ENCODE results near the gene AP2A2.
"Not testable (repeated sequence)": the region's sequence is repeated elsewhere in the genome, so short reads cannot be mapped to it uniquely, and the experiment has no call there.

Gene AP2A2

DNA sequence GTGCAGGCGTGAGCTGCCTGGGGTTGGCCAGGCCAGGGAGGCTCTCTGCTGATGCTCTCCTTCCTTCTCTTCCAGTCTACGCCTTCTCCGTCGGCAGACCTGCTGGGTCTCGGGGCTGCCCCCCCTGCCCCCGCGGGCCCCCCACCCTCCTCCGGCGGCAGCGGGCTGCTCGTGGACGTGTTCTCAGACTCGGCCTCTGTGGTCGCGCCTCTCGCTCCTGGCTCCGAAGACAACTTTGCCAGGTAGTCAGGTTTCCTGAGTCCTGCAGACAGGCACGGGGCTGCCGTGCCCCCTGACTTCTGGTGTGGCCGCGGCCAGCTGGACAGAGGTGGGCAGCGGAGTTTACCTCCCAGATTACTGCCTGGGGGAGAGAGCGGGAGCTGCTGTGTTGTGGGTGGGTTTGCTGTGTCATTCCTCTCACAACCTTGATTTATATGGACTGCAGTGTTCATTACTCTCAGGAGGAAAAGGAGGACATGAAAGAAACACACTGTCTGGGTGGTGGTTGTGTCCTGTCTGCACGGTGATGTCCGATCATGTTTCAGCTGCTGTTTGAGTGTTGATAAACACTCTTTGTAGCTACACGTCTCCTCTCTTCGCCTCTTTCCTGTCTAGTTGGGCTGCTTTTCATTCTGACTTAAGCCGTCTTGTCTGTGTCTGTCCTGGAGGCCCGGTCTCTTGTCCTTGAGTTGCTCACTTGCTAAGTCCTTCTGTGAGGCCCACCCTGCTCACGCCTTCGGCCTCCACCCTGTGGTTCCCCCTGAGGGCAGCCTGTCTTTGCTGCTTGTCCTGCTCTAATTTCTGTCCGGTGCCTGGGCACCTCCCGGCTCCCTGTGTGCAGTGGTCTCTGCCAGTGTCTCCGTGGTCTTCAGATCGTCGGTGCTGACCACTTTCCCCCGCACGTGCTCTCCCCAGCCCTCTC lies 74.9 kb downstream of the AP2A2 start:
- DNase-seq, result no peak

DNA sequence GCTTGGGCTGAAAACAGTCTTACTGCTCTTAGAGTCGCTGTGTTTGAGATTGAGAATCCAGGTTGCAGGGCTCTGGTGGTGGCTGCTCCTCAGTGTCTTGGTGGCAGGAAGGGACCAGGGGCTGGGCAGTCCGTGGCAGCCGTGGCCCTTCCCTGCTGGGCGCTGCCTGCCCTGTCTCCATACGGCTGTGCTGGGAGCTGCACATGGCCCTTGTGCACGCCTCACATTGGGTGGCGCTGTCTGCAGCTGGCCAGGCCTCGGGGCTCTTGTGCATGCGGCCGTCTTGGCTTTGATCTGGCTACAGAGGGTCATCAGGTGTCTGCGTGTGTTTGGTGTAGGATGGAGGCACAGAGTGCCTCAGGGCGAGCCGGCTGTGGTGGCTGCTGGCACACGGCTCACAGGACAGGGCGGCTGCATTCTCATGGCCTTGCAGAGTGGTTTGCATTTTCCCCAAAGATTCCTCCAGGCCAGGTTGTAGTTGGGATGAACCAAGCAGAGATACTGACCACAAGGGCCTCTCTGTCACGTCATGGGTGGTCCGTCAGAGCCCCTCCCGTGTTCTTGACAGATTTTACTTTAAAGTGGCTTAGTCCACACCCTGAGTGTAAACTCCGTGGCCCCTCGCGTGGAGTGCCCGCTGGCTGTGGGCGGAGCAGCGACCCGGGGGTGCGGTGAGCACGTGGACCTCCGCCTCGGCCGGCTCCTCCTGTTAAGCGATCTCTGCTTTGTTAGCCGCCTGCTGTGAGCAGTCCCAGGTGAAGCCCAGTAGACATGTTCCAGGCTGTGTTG lies 76.1 kb downstream of the AP2A2 start:
- DNase-seq, result no peak

DNA sequence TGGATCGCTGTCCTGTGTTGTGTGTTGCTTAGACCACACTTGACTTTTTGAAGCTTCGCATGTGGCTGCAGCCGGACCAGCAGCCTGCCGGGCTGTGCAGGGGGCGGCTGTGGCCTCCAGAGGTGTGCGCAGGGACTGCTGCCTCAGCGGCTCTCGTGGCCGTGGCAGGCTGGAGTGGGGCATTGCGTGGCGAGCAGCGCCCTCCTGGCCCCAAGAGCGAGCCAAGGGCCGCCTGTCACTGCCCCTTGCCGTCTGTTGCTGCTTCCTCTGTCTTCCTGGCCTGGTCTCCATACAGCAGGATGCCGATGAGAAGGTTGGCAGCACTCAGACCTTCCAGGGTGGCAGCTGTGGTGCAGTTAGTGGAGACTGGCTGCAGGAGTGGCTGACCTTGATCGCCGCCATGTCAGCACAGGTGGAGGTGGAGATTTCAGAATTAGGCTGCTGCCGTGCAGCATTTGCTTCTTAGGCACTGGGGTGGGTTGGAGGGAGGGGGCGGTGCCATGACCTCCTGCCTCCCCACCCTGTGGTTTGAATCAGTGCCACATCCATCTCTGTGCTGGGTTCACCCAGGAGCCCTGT lies 76.8 kb downstream of the AP2A2 start:
- DNase-seq, result no peak

DNA sequence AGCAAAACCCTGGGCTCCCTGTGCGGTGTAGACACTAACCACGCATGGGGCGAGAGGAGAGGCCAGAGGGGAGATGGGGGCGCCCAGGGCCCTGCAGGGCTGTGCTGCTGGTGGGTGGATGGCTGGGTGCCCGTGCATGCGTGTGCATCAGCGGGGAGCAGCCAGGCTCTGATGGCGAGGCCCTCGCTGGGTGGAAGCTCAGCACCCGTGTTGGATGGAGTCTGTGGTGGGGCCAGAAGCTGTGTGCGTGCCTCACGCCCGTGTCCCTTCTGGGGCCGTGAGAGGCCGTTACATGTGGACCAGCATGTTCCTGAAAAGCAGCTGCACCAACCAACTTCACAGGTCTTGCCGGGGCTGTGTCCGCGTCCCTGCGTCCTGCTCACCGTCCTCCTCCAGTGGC lies 77.5 kb downstream of the AP2A2 start:
- DNase-seq, result no peak

DNA sequence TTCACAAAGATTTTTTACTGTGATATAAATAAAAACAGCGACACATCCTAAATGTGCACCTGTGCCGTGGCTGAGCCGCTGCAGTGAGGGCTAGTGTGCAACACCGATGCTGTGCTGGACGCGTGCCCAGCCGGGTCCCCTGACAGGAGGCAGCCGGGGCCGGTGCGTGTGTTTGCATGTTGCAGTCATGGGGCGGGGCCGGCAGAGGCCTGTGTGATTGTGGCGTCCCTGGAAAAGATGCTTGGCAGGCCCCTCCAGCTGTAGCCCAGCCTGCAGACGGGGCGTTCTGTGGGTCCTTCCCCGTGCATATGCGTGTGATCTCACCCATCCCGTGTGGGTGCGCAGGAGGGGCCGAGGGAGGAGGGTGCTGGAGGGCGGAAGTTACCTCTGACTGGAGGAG lies 80.3 kb downstream of the AP2A2 start:
- DNase-seq, result no peak

DNA sequence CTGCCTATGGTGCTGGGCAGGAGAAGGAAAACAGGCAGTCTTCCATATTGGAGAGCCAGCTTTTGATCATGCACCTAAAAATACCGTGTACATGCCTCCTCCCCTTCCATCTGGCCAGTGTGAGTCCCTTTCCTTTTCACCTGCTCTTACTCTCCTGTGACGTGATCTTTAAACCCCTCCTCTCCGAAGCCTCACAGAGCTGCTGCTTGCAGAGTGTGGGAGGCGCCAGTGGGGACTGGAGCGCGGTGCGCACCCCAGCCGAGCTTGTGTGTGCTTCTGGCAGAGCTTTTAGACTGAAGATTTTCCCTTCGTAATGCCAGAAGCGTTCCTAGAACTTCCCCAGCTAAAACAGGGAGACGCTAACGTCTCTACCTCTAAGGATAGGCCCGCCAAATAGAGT lies 81.1 kb downstream of the AP2A2 start:
- no peak for DNase-seq

DNA sequence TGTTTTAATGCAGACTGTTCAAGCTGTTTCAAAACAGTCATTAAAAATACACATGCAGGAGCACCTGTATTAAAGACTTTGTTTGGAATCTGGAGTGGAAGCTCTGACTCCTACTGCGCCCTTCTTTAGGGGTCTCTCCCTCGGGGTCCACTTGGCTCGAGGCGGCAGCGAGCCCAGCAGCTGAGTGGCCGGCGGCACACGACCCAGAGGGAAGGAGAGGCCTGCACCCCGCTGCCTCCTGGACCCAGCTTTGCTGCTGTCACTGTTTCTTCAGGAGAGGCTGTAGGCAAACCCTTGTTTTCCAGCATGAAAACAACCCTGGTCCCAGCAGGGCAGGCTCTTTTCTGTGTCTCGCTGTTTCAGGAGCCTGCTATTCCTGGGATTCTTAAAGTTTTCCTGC lies 81.6 kb downstream of the AP2A2 start:
- no peak for DNase-seq

DNA sequence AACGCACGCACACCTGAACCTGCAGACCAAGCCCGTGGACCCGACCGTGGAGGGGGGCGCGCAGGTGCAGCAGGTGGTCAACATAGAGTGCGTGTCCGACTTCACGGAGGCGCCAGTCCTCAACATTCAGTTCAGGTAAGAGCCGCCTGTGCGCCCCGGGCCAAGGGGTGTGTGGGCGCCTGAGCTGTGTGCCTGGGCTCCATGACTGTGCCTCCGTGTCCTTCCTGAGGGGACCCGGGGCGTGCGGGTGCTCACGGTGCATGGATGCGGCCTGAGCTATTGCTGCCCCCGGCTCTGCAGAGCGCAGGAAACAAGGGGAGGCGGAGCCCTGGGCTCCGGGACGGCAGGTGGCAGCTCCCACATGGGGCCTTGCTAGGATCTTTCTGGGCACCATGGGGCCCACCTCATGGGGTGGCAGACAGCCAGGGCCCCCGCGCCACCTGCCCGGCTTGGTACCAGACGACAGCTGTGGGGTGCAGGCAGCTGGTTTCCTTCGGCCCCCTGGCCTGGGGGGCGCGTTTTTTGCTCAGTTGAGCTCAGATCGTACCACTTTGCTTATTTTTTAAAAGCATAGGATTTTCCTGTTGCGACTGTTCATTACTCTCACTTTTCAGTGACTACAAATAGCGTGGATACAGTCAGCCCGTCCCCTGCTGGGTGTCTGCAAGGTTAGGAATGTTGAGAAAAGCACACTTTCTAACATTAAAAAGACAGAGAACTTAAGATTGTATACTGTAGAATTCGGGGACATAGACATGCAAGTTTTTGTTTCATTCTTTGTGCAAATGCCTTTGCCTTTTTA lies 82.5 kb downstream of the AP2A2 start:
- no peak for DNase-seq

DNA sequence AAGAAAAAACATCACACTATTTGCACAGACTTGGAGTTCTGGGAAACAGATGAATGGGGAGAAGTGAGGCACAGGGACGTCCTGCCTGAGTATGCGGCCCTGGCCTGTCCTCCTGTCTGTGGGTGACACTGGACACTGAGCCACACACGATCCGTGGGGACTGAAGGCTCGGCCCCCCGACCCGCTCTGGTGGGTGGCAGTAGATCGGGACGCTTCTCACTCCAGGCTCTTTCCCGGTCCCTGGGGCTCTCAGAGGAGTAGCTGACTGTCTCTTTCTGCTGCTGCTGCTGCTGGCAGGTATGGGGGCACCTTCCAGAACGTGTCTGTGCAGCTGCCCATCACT lies 83.1 kb downstream of the AP2A2 start:
- no peak for DNase-seq

DNA sequence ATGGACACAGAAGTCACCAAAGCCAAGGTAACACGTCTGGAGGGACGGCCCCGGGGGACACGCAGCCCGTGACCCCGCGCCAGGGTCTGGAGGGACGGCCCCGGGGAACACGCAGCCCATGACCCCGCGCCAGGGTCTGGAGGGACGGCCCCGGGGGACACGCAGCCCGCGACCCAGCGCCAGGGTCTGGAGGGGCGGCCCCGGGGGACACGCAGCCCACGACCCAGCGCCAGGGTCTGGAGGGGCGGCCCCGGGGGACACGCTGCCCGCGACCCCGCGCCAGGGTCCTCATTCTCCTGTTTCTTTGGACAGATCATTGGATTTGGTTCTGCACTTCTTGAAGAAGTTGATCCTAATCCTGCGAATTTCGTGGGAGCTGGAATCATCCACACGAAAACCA lies 83.7 kb downstream of the AP2A2 start:
- no peak for DNase-seq

DNA sequence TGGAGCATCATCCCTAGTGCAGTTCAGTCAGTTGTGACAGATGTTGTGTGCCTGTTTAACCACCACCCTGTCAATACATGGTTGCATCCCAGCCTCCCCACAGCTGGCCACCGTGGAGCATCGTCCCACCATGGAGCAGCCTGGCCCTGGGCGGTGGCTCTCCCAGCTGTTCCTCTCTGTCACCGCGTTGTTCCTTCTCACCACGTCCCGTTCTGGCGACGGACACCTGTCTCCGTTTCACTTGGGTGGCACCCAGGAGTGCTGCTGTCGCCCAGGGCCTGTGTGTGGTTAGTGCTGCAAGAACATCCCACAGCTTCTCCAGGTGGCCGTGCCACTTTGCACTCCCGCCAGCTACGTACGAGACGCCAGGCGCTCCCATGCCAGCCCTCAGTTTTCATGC lies 84.3 kb downstream of the AP2A2 start:
- DNase-seq, result no peak

DNA sequence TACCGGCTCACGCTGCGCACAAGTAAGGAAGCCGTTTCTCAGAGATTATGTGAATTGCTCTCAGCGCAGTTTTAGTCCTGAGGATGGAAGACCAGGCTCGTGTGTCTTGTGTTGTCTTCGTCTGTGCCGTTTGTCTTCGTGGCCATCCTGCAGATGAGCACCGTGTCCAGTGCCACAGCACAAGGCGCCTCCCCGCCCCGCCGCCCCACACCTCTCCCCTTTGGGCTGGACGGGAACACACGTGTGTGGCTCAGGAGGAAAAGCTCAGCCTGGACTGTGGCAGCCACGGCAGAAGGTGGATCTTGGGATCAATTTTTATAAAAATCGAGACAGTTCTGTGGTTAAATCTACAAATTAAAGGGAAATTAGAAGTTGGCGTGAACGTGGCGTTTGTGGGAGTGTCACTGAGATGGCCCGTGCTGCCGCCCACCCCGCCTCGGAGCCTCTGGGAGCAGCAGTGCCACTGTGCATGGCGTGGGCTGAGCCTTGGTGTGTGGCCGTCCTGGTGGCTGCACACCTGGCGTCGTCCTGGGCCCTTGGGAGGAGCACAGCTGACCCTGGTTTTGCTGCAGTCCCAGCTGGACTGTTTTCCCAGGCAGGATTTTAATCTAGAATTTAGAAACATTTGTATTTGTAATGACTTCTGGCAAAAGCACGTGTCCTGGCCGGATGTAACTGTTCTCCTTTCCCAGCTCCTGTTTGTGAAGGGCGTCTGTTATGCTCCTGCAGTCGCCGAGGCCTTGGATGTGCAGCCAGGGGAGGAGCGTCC lies 85.1 kb downstream of the AP2A2 start:
- DNase-seq, result no peak

DNA sequence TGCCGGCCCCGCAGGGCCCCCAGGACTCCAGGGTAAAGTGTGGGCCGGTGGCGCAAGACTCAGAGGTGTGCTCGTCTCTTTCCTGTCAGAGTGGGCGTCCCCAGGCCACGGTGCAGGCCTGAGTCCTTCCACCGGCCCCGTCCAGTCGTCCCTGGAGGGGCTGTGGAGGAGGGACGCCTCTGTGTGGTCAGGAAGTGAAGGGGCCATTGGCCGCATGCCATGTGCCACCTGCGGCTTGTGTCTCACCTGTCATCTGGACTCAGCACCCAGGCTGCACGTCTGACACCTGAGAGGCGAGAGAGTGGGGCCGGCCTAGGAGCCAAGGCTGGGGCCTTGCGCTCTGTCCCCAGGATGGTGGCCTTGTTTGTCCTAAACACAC lies 85.6 kb downstream of the AP2A2 start:
- no peak for DNase-seq

DNA sequence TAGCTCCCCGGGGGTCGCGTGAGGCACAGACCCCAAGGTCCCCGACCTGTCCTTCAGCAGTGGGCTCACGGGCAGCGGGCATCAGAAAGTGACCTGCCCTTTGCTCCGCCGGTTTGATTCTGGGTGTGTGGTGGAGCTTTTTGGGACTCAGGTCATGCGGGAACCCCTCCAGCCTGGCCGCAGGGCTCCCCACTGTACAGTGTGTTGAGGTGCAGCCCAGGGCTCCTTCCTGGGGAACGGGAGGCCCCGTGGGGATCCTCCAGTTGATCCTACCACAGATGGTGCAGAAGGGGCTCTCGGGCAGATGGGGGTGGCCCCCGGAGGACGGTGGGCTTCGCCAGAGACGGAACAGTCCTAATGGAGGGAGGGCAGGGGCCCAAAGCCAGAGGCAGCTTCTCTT lies 86.6 kb downstream of the AP2A2 start:
- DNase-seq, result no peak

DNA sequence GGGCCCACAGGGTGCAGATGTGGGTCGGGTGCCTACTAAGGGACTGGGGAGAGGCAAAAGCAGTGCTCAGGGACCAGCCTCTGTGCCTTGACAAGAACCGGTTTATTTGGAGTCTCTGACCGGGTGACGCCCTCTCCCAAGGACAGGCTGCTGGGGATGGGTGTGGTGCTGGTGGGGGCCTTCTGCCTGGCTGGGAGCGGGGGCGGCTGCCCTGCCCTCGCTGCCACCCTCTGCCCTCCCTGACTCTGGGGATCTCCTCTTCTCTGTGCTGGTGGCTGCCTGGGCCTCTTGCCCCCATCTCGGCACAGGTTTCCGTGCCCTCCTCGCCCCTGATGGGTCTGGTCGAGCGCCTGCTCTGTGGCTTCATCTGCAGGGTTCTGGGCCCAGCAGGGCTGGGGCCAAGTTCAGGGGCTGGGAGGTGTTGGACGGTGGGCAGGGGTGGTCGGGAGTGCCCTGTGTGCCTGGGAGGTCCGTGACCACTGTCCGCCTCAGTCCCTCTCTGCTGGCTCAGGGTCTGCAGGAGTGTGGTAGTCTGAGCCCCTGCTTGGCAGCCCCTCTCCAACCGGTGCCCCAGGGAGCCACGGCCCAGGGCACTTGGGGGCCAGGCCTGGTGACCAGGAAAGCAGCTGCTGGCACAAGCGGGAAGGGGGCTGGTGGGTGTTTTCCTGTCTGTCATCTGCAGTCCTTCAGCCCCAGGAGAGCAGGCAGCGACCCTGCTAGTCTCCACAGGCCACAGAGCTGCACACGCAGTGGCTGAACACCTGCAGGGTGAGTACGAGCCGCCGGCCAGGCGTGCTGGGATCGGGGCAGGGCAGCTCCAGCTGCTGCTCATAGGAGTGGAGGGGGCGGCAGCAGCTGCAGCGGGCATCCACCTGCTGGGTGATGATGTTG lies 87.3 kb downstream of the AP2A2 start:
- DNase-seq, result no peak

DNA sequence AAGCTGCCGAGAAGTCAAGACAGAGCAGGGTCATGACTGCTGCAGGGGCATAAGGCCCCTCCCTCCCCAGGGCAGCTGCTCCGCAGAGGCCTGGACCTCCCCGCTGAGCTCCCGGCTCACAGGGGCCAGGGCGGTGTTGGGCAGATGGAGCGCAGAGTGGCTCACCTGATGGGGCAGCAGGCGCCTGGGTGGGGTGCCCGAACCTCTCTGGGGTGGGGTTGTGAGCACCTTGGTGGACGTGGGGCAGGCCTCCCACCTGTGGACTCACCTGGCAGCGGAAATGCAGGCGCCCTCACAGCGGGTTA lies 87.9 kb downstream of the AP2A2 start:
- no peak for DNase-seq

DNA sequence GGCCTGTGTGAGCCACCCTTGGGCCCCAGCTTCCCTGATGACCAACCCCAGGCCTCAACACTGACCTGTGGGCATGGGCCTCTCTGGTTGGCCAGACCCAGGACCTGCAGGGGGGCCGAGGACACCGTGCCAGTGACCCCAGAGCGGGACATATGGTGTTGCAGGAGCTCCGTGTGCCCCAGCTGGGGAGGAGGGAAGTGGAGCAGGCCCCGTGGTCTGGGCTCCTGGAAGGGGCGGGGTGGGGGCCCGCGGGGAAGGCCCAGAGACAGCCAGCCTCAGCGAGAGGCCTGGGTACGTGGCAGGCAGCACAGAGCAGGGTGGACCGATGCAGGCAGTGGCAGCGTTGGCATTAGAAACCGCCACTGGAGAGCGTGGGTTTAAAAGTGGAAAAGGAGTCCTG lies 88.6 kb downstream of the AP2A2 start:
- no peak for DNase-seq

DNA sequence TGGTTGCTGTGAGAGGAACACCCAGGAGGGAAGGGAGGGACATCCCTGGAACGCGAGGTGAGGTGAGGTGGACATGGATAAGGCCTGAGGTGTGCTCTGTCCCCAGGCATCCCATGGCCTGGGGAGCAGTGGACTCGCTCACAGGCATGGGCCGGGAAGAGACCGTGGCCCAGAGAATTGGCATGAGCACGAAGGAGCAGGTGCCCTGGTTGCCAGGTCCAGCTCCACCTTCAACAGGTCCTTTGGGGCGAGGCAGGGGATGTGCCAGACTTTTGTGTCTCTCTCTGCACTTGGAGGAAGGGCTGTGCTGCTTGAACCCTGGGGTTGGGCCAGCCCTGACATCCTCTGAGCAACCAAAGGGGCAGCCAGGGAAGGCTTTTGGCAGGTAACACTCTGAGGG lies 89.4 kb downstream of the AP2A2 start:
- DNase-seq, result no peak

DNA sequence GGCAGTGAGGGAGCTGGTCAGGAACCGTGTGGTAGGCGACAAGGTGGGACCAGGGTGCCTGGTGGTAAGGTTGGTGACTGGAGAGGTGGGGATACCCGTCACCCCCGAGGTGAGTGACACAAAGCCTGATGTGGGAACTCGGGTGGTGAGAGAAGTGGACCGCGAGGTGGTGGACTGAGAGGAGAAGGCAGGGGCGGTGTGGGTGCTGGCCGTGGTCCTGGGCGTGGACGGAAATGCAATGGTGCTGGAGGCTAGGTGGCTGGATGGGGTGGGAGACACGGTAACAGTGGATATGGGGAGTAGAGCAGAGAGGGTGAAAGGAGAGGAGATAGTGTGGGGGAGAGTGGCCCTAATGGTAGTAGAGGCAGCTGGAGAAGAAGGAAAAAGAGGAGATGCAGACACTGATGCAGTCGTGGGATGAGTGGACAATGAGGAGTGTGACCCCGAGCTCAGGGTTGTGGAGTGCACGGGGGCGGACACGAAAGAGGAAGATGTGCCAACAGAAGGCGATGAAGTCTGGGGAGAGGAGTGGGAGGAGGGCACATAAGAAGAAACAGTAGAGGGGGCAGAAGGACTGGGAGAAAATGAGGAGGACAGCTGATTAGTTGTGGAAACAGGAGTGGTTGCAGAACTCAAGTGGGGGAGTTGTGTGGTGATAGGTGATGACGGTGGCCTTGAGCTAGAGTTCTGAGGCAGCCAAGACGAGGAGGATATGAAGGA lies 90.3 kb downstream of the AP2A2 start:
- DNase-seq, result no peak

DNA sequence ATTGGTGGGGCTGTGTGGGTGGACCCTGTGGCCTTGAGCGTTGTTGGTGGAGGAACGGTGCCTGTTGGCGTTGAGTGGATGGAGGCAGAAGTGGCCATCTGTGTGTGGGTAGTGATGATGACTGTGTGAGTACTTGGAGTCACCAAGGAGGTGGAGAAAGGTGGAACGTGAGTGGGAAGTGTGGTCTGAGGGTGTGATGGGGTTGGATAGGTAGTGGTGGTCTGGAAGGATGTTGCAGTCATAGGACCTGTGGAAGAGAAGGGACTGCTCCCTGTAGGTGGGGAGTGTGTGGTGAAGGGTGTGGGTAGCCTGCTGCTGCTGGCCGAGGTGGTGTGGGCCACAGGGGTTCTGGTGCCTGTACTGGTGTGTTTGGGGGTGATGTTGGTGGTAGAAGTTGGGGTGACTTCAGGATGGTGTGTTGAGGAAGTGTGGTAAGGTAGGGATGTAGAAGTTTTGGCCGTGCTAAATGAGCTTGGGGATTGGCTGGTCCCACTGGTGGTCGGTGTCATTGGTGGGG lies 91.0 kb downstream of the AP2A2 start:
- not testable (repeated sequence) for DNase-seq
